ENCODE data around the gene CCDC47.
"Not testable (repeated sequence)": the region's sequence is repeated elsewhere in the genome, so short reads cannot be mapped to it uniquely, and the experiment has no call there.

Gene CCDC47

DNA sequence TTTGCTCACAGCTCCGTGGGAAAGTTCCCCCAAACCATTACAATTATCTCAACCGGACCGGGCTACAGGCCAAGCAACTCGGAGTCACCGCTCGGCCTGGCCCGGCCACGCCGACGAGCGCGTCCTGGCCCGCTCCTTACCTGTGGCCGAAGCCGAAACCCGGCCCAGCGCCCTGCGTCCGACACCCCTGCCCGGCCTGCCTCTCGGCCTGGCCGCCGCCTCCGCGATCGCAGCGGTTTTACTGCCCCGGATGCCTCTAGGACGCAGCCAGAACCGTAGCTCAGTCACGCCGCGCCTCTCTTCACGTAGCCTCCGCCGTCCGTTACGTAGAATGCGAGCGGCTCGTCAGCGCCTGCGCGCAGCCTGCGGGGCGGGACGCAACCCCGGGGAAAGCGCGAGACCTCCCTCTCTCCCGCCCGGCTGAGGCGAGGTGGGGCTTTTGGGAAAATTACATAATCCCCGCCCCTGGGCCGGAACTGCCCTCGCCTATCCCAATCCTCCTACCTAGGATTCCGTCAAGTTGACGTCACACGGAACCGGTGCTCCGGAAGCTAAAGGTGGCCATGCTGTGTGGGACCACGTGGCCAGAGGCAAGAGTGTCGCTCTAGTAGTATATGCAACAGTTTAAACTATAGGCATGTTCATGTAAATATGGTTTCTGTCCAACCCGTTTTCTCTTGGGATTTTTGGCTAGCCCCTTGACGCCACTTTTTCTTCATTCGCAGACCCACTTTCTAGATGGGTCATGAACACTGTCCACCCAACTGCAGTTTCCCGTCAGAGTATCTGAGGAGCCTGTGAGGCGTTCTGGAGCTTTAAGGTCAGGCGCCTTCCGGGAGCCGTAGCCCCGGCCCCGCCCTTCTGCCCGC is at the start of gene CCDC47:
Gene CCDC47 (minus strand): TSS at position 326 of the 869 bp plus-strand sequence. CDS start 7,422 bp downstream, outside the sequence.
- DNase-seq (ENCODE audit: low read depth in 4 of 4, low spot score in 1 of 4) = peak; percentile 87 to 97 (median 95)

- DNase-seq (ENCODE audit: low read depth in 4 of 4, low spot score in 1 of 4) = no peak
These were observed 49.1 kb upstream of the CCDC47 start for GRCh38 chr17:63822537-63822936.

DNA sequence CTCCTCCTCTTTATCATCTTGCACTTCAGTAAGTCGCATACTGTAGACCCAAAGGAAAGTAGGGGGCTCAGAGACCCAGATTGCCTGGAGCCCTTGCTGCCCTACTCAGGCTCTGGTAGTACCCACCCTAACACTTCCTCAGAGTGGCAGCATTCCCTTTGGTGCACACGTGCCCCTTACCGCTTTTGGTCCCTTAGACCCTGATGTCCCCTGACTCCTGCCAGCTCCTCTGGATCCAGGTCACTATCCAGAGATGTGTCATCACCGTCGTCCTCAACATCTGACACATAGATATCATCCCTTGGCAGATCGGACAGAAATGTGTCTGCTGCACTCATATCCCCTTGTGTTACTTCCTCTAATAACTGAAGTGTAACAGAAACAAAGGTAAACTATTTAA is 48.4 kb upstream of the CCDC47 start:
- DNase-seq (ENCODE audit: low read depth in 4 of 4, low spot score in 1 of 4) = no peak

GRCh38 chr17:63820963-63821561 is 47.7 kb upstream of the CCDC47 start:
- DNase-seq (ENCODE audit: low read depth in 4 of 4, low spot score in 1 of 4) = no peak

- DNase-seq (ENCODE audit: low read depth in 4 of 4, low spot score in 1 of 4) = no peak
These were observed 46.5 kb upstream of the CCDC47 start for GRCh38 chr17:63819585-63820537.

GRCh38 chr17:63819131-63819530 is 45.7 kb upstream of the CCDC47 start:
- DNase-seq (ENCODE audit: low read depth in 4 of 4, low spot score in 1 of 4) = no peak

GRCh38 chr17:63817736-63818385 is 44.5 kb upstream of the CCDC47 start:
- DNase-seq (ENCODE audit: low read depth in 4 of 4, low spot score in 1 of 4) = no peak

- DNase-seq (ENCODE audit: low read depth in 4 of 4, low spot score in 1 of 4) = no peak
These were observed 43.3 kb upstream of the CCDC47 start for GRCh38 chr17:63816669-63817068.

DNA sequence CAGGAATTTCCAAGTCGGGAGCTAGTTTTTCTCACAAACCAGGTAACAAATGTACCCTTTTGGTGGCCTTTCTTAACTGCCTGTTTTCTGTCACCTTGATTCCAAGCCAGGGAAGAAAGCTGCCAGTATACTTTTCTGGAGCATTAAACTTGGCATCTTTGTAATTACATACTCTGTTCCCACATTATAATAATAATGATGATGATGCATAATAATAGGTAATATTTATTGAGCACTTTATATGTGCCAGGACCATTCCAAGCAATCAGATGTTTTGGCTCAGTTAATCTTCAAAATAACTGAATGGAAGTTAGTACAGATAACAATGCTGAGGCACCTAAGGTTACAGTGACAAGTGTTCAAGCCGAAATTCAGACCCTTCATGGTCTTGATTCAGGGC is 42.7 kb upstream of the CCDC47 start:
- DNase-seq (ENCODE audit: low read depth in 4 of 4, low spot score in 1 of 4) = no peak

DNA sequence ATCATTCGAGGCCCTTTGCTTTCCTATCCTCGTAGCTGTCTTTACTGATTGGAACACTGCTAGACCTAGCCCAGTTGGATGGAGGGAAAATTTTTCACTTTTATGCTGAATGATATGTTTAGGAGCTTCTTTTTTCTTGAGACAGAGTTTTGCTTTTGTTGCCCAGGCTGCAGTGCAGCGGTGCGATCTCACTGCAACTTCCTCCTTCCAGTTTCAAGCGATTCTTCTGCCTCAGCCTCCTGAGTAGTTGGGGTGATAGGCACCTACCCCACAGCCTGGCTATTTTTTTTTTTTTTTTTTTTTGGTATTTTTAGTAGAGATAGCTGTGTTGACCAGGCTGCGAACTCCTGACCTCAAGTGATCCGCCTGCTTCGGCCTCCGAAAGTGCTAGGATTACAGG is 36.6 kb upstream of the CCDC47 start:
- no peak for DNase-seq (ENCODE audit: low read depth in 4 of 4, low spot score in 1 of 4)

DNA sequence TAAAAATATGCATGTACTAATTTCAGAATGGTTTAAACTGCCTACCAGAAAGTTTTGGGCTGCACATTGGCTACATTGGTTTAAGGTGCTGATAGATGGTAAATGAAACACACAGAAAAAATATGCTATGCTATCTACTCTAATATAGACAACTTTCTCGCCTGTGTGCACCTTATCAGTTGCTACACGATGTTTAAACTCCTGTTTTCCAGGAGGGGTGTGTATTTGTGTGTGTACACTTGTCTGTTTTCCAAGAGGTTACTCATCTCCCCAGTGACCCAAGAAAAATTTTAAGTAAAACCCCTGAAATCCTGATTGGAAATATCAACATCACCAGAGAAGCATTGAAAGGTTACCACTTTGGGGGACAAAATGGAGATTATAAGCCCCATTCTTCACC is 32.2 kb upstream of the CCDC47 start:
- DNase-seq (ENCODE audit: low read depth in 4 of 4, low spot score in 1 of 4) = no peak

- DNase-seq (ENCODE audit: low read depth in 4 of 4, low spot score in 1 of 4) = no peak
These were observed 30.9 kb upstream of the CCDC47 start for GRCh38 chr17:63804328-63804727.

- no peak for DNase-seq (ENCODE audit: low read depth in 4 of 4, low spot score in 1 of 4)
These were observed 27.4 kb upstream of the CCDC47 start for GRCh38 chr17:63800783-63801182.

DNA sequence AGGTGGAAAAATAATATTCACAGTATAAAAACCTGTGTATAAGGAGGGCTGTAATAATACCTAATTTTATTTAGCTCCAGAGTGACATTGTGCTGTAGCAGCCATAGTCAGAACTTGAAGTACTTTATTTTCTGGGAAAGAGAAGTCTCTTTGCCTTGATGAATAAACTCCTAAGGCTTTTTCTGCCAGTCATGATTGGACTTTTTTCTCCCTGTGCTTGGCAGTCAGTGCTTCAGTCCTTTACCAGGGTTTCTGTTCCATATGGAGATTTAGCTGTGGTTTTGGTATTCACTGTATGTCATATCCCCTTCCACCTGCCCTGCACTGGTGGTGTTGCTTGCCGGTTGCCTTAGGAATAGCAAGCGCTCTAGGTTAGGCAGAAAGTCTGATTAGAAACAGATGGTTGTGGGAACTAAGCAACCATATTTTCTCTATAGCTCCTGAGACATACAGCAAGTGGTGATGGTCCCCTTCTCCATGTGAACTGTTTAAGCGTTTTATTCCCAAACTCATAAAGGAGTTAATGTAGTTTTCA is 25.2 kb upstream of the CCDC47 start:
- DNase-seq (ENCODE audit: low read depth in 4 of 4, low spot score in 1 of 4) = no peak

DNA sequence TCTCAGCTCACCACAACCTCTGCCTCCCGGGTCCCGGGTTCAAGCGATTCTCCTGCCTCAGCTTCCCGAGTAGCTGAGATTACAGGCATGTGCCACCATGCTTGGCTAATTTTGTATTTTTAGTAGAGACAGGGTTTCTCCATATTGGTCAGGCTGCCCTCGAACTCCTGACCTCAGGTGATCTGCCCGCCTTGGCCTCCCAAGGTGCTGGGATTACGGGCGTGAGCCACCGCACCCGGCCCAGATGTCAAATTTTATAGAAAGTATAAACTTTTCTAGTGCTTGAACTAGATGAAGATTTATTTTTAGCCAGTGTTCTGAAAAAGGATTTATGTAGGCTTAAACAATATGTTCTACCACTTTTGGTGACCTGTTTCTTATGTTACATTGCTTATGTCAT is 23.0 kb upstream of the CCDC47 start:
- DNase-seq (ENCODE audit: low read depth in 4 of 4, low spot score in 1 of 4) = not testable (repeated sequence)

GRCh38 chr17:63792055-63792729 is 18.8 kb upstream of the CCDC47 start:
- no peak for DNase-seq (ENCODE audit: low read depth in 4 of 4, low spot score in 1 of 4)

DNA sequence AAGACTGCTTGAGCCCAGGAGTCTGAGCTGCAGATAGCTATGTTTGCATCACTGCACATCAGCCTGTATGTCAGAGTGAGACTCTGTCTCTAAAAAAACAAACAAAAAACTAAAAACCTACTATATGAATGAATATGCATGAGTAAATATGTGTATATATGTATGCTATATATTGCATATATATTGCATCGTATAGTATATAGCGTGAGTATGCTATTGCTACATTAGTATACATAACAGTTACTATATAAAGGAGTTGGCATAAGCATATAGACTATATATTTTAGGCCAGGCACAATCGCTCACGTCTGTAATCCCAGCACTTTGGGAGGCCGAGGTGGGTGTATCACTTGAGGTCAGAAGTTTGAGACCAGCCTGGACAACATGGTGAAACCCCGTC is 16.7 kb upstream of the CCDC47 start:
- DNase-seq (ENCODE audit: low read depth in 4 of 4, low spot score in 1 of 4) = no peak

- DNase-seq (ENCODE audit: low read depth in 4 of 4, low spot score in 1 of 4) = no peak
These were observed 13.7 kb upstream of the CCDC47 start for GRCh38 chr17:63786971-63787711.

DNA sequence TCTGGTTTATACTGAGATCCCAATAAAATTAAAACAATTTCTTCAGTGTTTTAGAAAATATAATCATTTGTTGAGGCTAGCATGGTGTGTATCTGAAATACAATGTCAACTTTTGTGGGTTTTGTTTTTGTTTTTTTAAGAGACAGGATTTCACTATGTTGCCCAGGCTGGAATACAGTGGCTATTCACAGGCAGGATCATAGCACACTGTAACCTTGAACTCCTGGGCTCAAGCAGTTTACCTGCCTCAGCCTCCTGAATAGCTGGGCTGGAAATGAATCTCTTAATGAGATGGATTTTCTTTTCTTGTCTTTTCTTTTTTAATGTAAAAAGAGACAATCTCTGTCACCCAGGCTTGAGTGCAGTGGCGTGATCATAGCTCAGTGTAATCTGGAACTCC is 12.7 kb upstream of the CCDC47 start:
- no peak for DNase-seq (ENCODE audit: low read depth in 4 of 4, low spot score in 1 of 4)
